ENCODE measurements around the gene LRRC58.

DNA sequence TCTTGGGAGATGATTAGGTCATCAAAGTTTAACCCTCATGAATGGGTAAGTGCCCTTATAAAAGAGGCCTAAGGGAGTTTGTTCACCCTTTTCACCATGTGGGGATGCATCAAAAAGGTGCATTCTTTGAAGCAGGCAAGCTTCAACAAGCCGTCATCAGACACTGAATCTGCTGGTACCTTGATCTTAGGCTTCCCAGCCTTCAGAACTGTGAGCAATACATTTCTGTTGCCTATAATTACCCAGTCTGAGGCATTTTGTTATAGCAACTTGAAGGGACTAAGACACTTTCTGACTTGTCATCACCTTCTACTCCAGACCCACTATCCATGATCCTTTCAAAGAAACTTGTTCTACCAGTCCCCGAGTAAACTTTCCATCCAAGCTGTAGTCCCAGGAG, 44.6 kb upstream of the LRRC58 start:
- TF ChIP-seq, protein P1, sequence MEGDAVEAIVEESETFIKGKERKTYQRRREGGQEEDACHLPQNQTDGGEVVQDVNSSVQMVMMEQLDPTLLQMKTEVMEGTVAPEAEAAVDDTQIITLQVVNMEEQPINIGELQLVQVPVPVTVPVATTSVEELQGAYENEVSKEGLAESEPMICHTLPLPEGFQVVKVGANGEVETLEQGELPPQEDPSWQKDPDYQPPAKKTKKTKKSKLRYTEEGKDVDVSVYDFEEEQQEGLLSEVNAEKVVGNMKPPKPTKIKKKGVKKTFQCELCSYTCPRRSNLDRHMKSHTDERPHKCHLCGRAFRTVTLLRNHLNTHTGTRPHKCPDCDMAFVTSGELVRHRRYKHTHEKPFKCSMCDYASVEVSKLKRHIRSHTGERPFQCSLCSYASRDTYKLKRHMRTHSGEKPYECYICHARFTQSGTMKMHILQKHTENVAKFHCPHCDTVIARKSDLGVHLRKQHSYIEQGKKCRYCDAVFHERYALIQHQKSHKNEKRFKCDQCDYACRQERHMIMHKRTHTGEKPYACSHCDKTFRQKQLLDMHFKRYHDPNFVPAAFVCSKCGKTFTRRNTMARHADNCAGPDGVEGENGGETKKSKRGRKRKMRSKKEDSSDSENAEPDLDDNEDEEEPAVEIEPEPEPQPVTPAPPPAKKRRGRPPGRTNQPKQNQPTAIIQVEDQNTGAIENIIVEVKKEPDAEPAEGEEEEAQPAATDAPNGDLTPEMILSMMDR (IDR thresholded peaks at IDR 0.05; ENCODE audit: low read depth, low read length, missing input control), result no peak
- no peak for TF ChIP-seq SP1 (IDR thresholded peaks at IDR 0.05)
